GM19193 (cell line): ENCODE data around the gene MEPE.

ENCODE experiments used
- POLR2A ChIP-seq: IDR thresholded peaks from 4 replicates; pipeline ENCODE4 v1.6.1; 2011; ENCODE audit not compliant: insufficient read depth, insufficient read length; ENCODE audit errors: extremely low read depth

MEPE gene

GRCh38 chr4:87853891-87854290 lies 21.1 kb downstream of the MEPE start:
- no peak for TF ChIP-seq POLR2A

- TF ChIP-seq POLR2A: no peak
Observed at GRCh38 chr4:87855559-87855958, 22.8 kb downstream of the MEPE start.

- TF ChIP-seq POLR2A: no peak
Observed at GRCh38 chr4:87856816-87857215, 24.0 kb downstream of the MEPE start.

GRCh38 chr4:87857789-87858188 lies 25.0 kb downstream of the MEPE start:
- no peak for TF ChIP-seq POLR2A

GRCh38 chr4:87862236-87862635 lies 29.5 kb downstream of the MEPE start:
- TF ChIP-seq POLR2A: no peak

GRCh38 chr4:87863486-87863885 lies 30.7 kb downstream of the MEPE start:
- TF ChIP-seq POLR2A: no peak

GRCh38 chr4:87864321-87864720 lies 31.6 kb downstream of the MEPE start:
- TF ChIP-seq POLR2A: no peak

GRCh38 chr4:87865288-87865687 lies 32.5 kb downstream of the MEPE start:
- TF ChIP-seq POLR2A: no peak

- TF ChIP-seq POLR2A: no peak
Observed at GRCh38 chr4:87865960-87866598, 33.3 kb downstream of the MEPE start.

GRCh38 chr4:87868522-87868921 lies 35.8 kb downstream of the MEPE start:
- TF ChIP-seq POLR2A: no peak

- no peak for TF ChIP-seq POLR2A
Observed at GRCh38 chr4:87872028-87872427, 39.3 kb downstream of the MEPE start.

GRCh38 chr4:87875191-87875590 lies 42.4 kb downstream of the MEPE start:
- no peak for TF ChIP-seq POLR2A

GRCh38 chr4:87880106-87880505 lies 47.3 kb downstream of the MEPE start:
- TF ChIP-seq POLR2A: no peak

GRCh38 chr4:87881115-87881514 lies 48.3 kb downstream of the MEPE start:
- no peak for TF ChIP-seq POLR2A

GRCh38 chr4:87882321-87882720 lies 49.6 kb downstream of the MEPE start:
- TF ChIP-seq POLR2A: no peak

GRCh38 chr4:87882861-87883260 lies 50.1 kb downstream of the MEPE start:
- no peak for TF ChIP-seq POLR2A

- TF ChIP-seq POLR2A: no peak
Observed at GRCh38 chr4:87884976-87885549, 52.3 kb downstream of the MEPE start.
